HG03442 (cell line): ENCODE measurements around the gene TMEM114.

Experiments
- ATAC-seq: cut with Tn5 transposase; IDR thresholded peaks from one replicate; pipeline ENCODE4 v1.9.1; 2021; ENCODE audit warnings: mild to moderate bottlenecking, moderate library complexity; ENCODE audit not compliant: unreplicated experiment

TMEM114 gene

GRCh38 chr16:8611886-8612600 is 21.7 kb upstream of the TMEM114 start:
- no peak for ATAC-seq

- no peak for ATAC-seq
Measured at GRCh38 chr16:8611122-8611521, 20.8 kb upstream of the TMEM114 start.

GRCh38 chr16:8607214-8607613 is 16.9 kb upstream of the TMEM114 start:
- ATAC-seq, result no peak

GRCh38 chr16:8605554-8605953 is 15.2 kb upstream of the TMEM114 start:
- ATAC-seq, result no peak

- ATAC-seq, result no peak
Measured at GRCh38 chr16:8600144-8600775, 9.9 kb upstream of the TMEM114 start.

GRCh38 chr16:8596581-8596980 is 6.3 kb upstream of the TMEM114 start:
- ATAC-seq, result no peak

- no peak for ATAC-seq
Measured at GRCh38 chr16:8595783-8596182, 5.5 kb upstream of the TMEM114 start.

GRCh38 chr16:8594149-8594666 is 3.9 kb upstream of the TMEM114 start:
- ATAC-seq, result peak; percentile 36

GRCh38 chr16:8591451-8591850 is 1.1 kb upstream of the TMEM114 start:
- no peak for ATAC-seq

- no peak for ATAC-seq
Measured at GRCh38 chr16:8590811-8591210, 500 bp upstream of the TMEM114 start.

GRCh38 chr16:8589057-8589899 is 1.0 kb downstream of the TMEM114 start:
- ATAC-seq, result no peak

GRCh38 chr16:8588682-8589056 is 1.6 kb downstream of the TMEM114 start:
- ATAC-seq, result no peak

- ATAC-seq, result no peak
Measured at GRCh38 chr16:8587065-8587464, 3.2 kb downstream of the TMEM114 start.

GRCh38 chr16:8585857-8586256 is 4.5 kb downstream of the TMEM114 start:
- no peak for ATAC-seq

GRCh38 chr16:8585041-8585440 is 5.3 kb downstream of the TMEM114 start:
- no peak for ATAC-seq

GRCh38 chr16:8583732-8584131 is 6.6 kb downstream of the TMEM114 start:
- no peak for ATAC-seq

- ATAC-seq, result no peak
Measured at GRCh38 chr16:8583199-8583598, 7.1 kb downstream of the TMEM114 start.

GRCh38 chr16:8581831-8582580 is 8.3 kb downstream of the TMEM114 start:
- peak; percentile 55 for ATAC-seq

- no peak for ATAC-seq
Measured at GRCh38 chr16:8579559-8579958, 10.8 kb downstream of the TMEM114 start.

- ATAC-seq, result no peak
Measured at GRCh38 chr16:8577678-8578304, 12.5 kb downstream of the TMEM114 start.
